HEK293T (cell line): ENCODE data around the gene MPZL1.

Source experiments
- ARNT ChIP-seq: fragments of 450-650 bp; IDR thresholded peaks from 2 replicates; pipeline ENCODE4 v1.6.1; 2017; ENCODE audit warnings: mild to moderate bottlenecking
- CTBP1 ChIP-seq: fragments of 450-650 bp; IDR thresholded peaks from 2 replicates; pipeline ENCODE4 v1.6.1; 2016; ENCODE audit warnings: borderline replicate concordance
- FOXA1 ChIP-seq: fragments of 450-650 bp; IDR thresholded peaks from 2 replicates; pipeline ENCODE4 v1.6.1; 2016; ENCODE audit warnings: mild to moderate bottlenecking
- FOXK2 ChIP-seq: fragments of 450-650 bp; IDR thresholded peaks from 2 replicates; pipeline ENCODE4 v1.6.1; 2016; ENCODE audit warnings: mild to moderate bottlenecking
- FOXM1 ChIP-seq: fragments of 450-650 bp; IDR thresholded peaks from 2 replicates; pipeline ENCODE4 v1.6.1; 2017; ENCODE audit warnings: mild to moderate bottlenecking, borderline replicate concordance
- HDGF ChIP-seq: fragments of 450-650 bp; IDR thresholded peaks from 2 replicates; pipeline ENCODE4 v1.6.1; 2017; ENCODE audit warnings: antibody characterized with exemption, borderline replicate concordance
- LEF1 ChIP-seq: fragments of 450-650 bp; IDR thresholded peaks from 2 replicates; pipeline ENCODE4 v1.6.1; 2017; ENCODE audit warnings: mild to moderate bottlenecking, borderline replicate concordance
- PKNOX1 ChIP-seq: fragments of 450-650 bp; IDR thresholded peaks from 2 replicates; pipeline ENCODE4 v1.6.1; 2016
- SP1 ChIP-seq: fragments of 450-650 bp; IDR thresholded peaks from 2 replicates; pipeline ENCODE4 v1.6.1; 2017
- SUZ12 ChIP-seq: fragments of 450-650 bp; IDR thresholded peaks from 2 replicates; pipeline ENCODE4 v1.6.1; 2016; ENCODE audit warnings: mild to moderate bottlenecking
- TARDBP ChIP-seq: fragments of 450-650 bp; IDR thresholded peaks from 2 replicates; pipeline ENCODE4 v1.6.1; 2016

- no peak for TF ChIP-seq SUZ12
- TF ChIP-seq ARNT = no peak
- TF ChIP-seq PKNOX1 = no peak
- no peak for TF ChIP-seq LEF1
- no peak for TF ChIP-seq SP1
- TF ChIP-seq FOXM1 = no peak
- TF ChIP-seq FOXK2 = no peak
- no peak for TF ChIP-seq FOXA1
- TF ChIP-seq CTBP1 = no peak
- TF ChIP-seq TARDBP = no peak
- TF ChIP-seq HDGF = no peak
Measured at GRCh38 chr1:167694691-167695090, 27.1 kb upstream of the MPZL1 start.
